Muscle of leg (tissue), 11 donors: ENCODE results near the gene HPCAL4. TPM values are rescaled to one million over a fixed set of nuclear protein-coding genes. Genes with fewer than 3 reads are reported as not detected.

Experiments
- DNase-seq: peaks from one replicate; pipeline ENCODE4 v3.0.0; 2013
- H3K27ac ChIP-seq: one replicate; pipeline ENCODE4 v1.5.1; 2013; ENCODE audit warnings: mild to moderate bottlenecking, low read length, control low read depth
- H3K27me3 ChIP-seq: one replicate; pipeline ENCODE4 v1.6.1; 2013; ENCODE audit warnings: low read length; ENCODE audit not compliant: control insufficient read depth, insufficient read depth
- H3K36me3 ChIP-seq: one replicate; pipeline ENCODE4 v1.6.1; 2013; ENCODE audit warnings: low read length; ENCODE audit not compliant: control insufficient read depth, insufficient read depth
- H3K4me1 ChIP-seq: one replicate; pipeline ENCODE4 v1.6.1; 2013; ENCODE audit warnings: low read length; ENCODE audit not compliant: control insufficient read depth, insufficient read depth
- H3K4me3 ChIP-seq: one replicate; pipeline ENCODE4 v1.5.1; 2013; ENCODE audit warnings: low read length, control low read depth
- H3K9me3 ChIP-seq: replicated peaks from 2 replicates; pipeline ENCODE4 v1.6.1; 2013; ENCODE audit warnings: low read depth, low read length; ENCODE audit not compliant: control insufficient read depth
- WGBS: methylation state at CpG from one replicate; pipeline ENCODE4 v1.1.5; 2013; ENCODE audit warnings: missing lambda C conversion rate; ENCODE audit not compliant: insufficient coverage; 5-methylcytosine and 5-hydroxymethylcytosine counted together
- polyA plus RNA-seq, 8 donors: library from polyadenylated mRNA; unstranded; fragments of 120-200 nt; gene quantifications; one replicate each; pipeline versions ENCODE4 v1.2.1 to v1.2.3, GENCODE V29; 2013; ENCODE audit warnings: inconsistent platforms in 1 of 8, low replicate concordance in 1 of 8; ENCODE audit not compliant: insufficient read length in 8 of 8, insufficient read depth in 1 of 8
- total RNA-seq: library from RNA; stranded (reverse); fragments of 120-200 nt; gene quantifications from one replicate; pipeline ENCODE4 v1.2.4, GENCODE V29; 2013

The HPCAL4 gene
- total and polyA plus RNA-seq, 9 donors, result 0.51 to 1.8 (median 1.1) TPM

DNA sequence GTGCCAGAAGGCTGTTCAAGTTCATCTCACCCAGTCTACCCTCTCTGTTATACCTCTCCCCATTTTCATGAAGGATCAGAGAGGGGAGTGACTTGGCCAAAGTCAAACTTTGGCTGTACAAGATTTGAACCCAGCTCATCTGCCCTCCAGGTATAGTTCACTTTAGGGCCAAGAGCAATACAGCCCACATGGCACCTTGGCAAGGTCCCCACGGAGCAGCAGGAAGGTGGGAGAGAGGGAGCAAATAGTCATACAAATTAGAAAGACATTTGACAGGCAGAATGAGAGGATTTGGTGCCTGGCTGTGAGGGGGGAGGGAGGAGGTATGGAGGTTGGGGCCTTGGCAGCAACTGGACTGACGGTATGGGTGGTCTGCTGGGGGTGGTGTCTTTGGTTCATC, 1.0 kb downstream of the HPCAL4 start:
- no peak overlapping the region for H3K27ac ChIP-seq
- H3K4me1 ChIP-seq, result peaks cover 37% of the 10 kb centered on the region
- H3K9me3 ChIP-seq, result no peaks in the 10 kb centered on the region
- no peaks in the 10 kb centered on the region for H3K36me3 ChIP-seq
- H3K4me3 ChIP-seq, result no peak overlapping the region
- DNase-seq, result no peak
- WGBS, result 13% methylated on average over 2 of the region's 2 CpGs
- peaks cover 83% of the 10 kb centered on the region for H3K27me3 ChIP-seq

DNA sequence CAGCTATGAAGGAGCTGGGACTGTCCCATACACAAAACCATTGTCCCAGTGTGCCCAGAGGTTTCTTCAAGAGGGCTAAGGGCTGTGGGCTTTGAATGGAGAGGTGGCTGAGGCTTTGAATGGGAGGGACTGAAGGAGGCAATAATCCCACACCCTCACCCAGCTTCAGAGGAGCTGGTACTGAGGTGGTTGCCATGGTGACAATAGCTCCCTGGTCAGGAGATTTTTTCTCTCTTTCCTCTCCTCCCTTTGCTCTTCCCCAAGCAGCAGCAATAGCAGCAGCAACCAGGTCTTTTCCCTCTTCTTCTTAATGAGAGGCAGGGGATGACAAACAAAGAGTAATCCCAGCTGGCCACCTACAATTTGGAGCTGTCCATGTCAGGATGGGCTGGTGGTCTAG, 1.6 kb downstream of the HPCAL4 start:
- Histone ChIP-seq H3K9me3 (no peaks in the 10 kb centered on the region), H3K36me3 (no peaks in the 10 kb centered on the region), H3K27ac (no peak overlapping the region), H3K4me3 (no peak overlapping the region), H3K27me3 (peaks cover 83% of the 10 kb centered on the region), H3K4me1 (peaks cover 33% of the 10 kb centered on the region)
- DNase-seq, result no peak

DNA sequence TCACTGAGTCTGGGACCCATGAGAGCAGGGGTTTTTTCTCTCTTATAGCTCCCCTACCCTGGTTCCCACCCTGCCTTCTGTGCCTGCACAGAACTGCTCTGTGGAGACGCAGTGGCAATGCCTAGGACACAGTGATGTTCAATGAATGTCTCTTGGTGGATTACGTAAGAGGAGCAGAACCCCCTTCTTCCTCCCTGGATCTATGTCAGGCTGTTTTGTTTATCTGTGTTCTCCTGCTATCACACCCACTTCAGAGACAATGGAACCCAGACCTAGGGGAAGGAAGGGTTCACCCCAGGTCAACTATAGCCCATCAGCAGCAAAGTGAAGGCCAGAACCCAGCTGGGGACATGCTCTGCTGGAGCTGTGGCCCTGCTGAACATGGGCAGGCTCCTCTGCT, 2.0 kb downstream of the HPCAL4 start:
- Histone ChIP-seq H3K27ac (no peak overlapping the region), H3K4me3 (no peak overlapping the region), H3K4me1 (peaks cover 28% of the 10 kb centered on the region), H3K36me3 (no peaks in the 10 kb centered on the region), H3K9me3 (no peaks in the 10 kb centered on the region), H3K27me3 (peaks cover 87% of the 10 kb centered on the region)
- no peak for DNase-seq
- WGBS, result no CpG with 5 or more reads among the region's 2 CpGs

DNA sequence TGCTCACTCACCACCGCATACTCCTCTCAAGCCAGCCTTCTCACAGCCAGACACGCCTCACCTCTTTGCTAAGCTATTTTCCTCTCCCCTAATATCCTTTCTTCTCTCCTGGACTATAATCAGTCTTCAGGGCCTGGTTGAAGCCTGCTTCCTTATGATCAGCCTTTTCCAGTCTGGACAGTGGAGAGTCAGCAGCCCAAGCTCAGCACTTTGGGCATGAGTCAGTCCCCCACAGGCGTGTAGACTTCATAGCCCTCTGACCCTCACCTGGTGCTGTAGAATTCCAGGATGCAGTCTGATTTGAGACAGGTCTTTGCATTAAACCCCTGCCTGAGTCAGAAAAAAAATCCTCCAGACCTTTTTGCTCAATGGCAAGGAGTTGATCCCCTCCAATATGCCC, 2.5 kb downstream of the HPCAL4 start:
- H3K27me3 ChIP-seq, result peaks cover 89% of the 10 kb centered on the region
- no peak overlapping the region for H3K4me3 ChIP-seq
- H3K9me3 ChIP-seq, result no peaks in the 10 kb centered on the region
- H3K36me3 ChIP-seq, result no peaks in the 10 kb centered on the region
- H3K27ac ChIP-seq, result no peak overlapping the region
- 39% methylated on average over 2 of the region's 3 CpGs for WGBS
- H3K4me1 ChIP-seq, result peaks cover 26% of the 10 kb centered on the region
- no peak for DNase-seq

DNA sequence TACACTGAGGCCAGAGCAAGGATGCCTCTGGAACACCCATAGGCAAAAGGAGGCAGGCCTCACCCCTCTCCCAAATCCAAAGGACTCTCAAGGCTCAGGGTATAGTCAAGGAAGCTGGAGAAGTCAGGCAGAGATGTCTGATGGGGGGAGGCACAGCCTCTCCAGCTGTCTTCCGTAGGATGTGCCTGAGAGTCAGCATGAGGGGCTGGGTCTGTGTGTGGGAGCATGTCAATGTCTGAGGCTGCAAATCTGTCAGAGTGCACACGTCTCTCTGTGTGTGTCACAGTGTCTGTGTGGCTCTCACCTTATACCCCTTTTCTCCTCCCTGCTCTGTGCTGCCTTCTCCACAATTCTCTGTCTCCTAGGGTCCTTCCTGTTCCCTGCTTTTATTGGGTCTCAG, 4.0 kb downstream of the HPCAL4 start:
- DNase-seq, result no peak
- Histone ChIP-seq H3K4me1 (peaks cover 16% of the 10 kb centered on the region), H3K36me3 (no peaks in the 10 kb centered on the region), H3K27me3 (peaks cover 90% of the 10 kb centered on the region), H3K4me3 (no peak overlapping the region), H3K27ac (no peak overlapping the region), H3K9me3 (no peaks in the 10 kb centered on the region)
- WGBS, result 0% methylated on average over 1 of the region's 2 CpGs

DNA sequence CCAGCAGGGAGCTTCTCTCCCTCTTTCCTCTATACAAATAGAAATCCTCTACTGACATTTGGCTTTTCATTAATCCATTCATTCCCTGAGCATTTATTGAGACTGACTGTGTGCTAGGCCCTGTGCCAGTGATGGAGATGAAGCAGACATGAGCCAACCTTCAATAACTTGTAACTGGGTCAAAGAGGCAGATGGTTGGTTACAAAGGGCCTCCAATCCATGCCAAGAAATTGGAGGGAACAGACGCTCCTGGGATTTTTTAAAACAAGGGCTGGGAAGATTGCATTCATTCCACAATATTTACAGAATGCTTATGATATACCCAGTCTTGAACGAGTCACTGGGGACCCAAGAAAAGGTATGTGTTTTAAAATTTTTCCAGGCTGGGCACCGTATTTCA, 6.2 kb downstream of the HPCAL4 start:
- Histone ChIP-seq H3K27me3 (peaks cover 86% of the 10 kb centered on the region), H3K9me3 (no peaks in the 10 kb centered on the region), H3K36me3 (no peaks in the 10 kb centered on the region), H3K27ac (no peak overlapping the region), H3K4me3 (no peak overlapping the region), H3K4me1 (no peaks in the 10 kb centered on the region)
- DNase-seq, result no peak
- WGBS, result no CpG with 5 or more reads among the region's 3 CpGs

DNA sequence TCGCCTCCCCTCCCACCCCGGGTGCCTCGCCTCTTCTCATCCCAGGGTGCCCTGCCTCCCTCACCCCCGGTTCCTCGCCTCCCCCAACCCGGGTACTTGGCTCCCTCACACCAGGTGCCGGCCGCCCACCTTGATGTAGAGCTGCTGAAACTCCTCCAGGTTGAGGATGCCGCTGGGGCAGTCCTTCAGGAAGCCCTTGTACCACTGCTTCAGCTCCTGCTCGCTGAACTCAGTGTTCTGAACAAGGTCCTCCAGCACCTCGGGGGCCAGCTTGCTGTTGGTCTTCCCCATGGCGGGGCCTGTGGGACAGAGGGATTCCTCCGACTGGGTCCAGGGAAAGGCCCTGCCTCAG, 6.9 kb downstream of the HPCAL4 start:
- WGBS, result 46% methylated on average over 12 of the region's 13 CpGs
- Histone ChIP-seq H3K4me3 (no peak overlapping the region), H3K27me3 (peaks cover 80% of the 10 kb centered on the region), H3K27ac (no peak overlapping the region), H3K4me1 (no peaks in the 10 kb centered on the region), H3K9me3 (no peaks in the 10 kb centered on the region), H3K36me3 (no peaks in the 10 kb centered on the region)
- DNase-seq, result no peak

DNA sequence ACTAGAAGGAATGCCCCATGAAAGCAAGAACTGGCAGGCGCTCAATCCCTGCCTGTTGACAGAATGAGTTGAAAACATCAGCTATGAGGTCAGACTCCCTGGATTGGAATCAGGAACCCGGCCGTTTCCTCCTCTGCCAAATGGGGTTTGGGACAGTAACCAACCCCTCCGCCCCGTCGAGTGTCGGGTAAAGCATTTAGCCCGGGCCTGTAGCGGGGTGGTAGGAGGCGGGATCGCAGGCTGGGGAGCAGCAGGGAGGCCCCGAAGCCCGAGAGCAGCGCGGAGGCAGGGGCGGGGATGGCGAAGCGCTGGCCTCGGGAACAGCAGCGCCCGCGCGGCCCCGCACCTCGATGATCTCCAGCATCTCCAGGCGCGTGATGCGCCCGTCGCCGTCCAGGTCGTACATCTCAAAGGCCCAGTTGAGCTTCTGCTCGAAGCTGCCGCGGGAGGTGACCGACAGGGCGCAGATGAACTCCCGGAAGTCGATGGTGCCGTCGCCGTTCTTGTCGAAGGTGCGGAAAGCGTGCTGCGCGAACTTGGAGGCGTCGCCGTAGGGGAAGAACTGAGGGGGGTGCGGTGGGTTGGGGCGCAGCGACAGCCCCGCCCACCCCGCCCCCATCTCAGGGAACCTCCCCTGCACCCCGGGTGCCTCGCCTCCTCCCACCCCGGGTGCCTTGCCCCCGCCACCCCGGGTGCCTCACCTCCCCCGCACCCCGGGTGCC, 7.5 kb downstream of the HPCAL4 start:
- no peaks in the 10 kb centered on the region for H3K9me3 ChIP-seq
- peaks cover 75% of the 10 kb centered on the region for H3K27me3 ChIP-seq
- DNase-seq, result no peak
- H3K36me3 ChIP-seq, result no peaks in the 10 kb centered on the region
- no peaks in the 10 kb centered on the region for H3K4me1 ChIP-seq
- no peak overlapping the region for H3K4me3 ChIP-seq
- no peak overlapping the region for H3K27ac ChIP-seq
- WGBS, result 6% methylated on average over 41 of the region's 62 CpGs

DNA sequence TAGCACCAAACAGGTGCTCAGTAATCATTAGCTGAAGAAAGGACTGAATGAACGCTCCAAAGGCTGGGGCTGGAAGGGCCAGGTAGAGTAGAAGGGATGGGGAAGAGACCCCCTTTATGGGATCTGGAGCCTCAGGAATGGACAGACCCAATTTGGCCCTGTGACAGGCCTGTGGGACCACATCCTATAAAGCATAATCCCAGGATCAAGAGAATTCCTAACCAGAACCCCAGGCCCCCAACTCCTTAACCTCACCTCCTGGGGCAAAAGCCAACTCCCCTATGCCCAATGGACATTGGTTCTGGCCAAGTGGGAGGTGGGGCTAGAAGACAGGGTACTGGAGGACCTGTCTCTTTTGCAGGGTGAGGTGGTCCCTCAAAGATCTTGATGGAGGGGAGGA, 9.2 kb downstream of the HPCAL4 start:
- no peaks in the 10 kb centered on the region for H3K9me3 ChIP-seq
- H3K27ac ChIP-seq, result no peak overlapping the region
- H3K4me1 ChIP-seq, result no peaks in the 10 kb centered on the region
- WGBS, result no CpG with 5 or more reads among the region's 1 CpG
- DNase-seq, result no peak
- peaks cover 61% of the 10 kb centered on the region for H3K27me3 ChIP-seq
- H3K4me3 ChIP-seq, result no peak overlapping the region
- H3K36me3 ChIP-seq, result no peaks in the 10 kb centered on the region

DNA sequence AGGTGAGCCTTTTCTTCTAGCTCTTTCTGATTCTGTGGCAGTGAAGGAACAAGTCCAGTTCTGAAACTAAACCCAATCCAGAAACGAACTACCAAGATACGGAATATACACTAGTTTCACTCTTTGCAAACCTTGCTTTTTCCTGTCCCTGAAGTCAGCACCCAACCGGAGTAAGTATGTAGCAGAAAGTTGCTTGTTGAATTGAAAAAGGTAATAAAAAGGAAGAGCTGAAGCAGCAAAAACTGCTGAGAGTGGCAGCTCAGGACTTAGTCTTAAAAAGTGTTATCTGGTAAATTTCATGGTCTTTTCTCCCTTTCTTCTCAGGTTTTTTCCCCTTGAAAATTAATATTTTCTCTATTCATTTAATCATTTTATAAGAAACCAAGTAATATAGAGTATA, 9.9 kb downstream of the HPCAL4 start:
- H3K27ac ChIP-seq, result no peak overlapping the region
- DNase-seq, result no peak
- H3K27me3 ChIP-seq, result peaks cover 54% of the 10 kb centered on the region
- no peaks in the 10 kb centered on the region for H3K4me1 ChIP-seq
- no peak overlapping the region for H3K4me3 ChIP-seq
- no peaks in the 10 kb centered on the region for H3K36me3 ChIP-seq
- WGBS, result 40% methylated on average over 1 of the region's 3 CpGs
- H3K9me3 ChIP-seq, result no peaks in the 10 kb centered on the region

DNA sequence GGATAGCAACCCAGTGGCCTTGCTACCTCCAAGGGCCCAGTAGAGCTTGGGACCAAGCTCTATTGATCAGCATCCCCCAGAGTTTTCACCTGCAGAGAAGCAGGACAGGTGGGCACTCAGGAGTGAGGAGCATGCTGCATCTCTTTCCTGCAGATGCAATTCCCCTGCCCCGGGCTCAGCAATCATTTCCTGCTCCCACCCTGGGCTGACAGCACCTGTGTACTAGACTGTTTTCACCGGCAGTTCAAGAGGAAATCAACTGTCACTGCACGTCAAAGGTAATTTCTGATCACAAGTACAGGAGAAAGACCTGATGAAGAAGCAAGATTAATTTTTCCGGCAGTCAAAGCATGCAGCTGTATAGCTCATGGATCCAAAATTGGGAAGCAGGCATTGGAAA, 10.5 kb downstream of the HPCAL4 start:
- Histone ChIP-seq H3K27me3 (peaks cover 52% of the 10 kb centered on the region), H3K4me3 (no peak overlapping the region), H3K9me3 (no peaks in the 10 kb centered on the region), H3K4me1 (no peaks in the 10 kb centered on the region), H3K36me3 (no peaks in the 10 kb centered on the region), H3K27ac (no peak overlapping the region)
- no peak for DNase-seq
- 53% methylated on average over 4 of the region's 4 CpGs for WGBS
